SHP77 treated with DMSO at 0.1 percent for 48 hours (cell line): Measurements from ENCODE around the gene CLDN9.

Source experiments
- DNase-seq: peaks from one replicate; lab custom pipeline; 2025; lab: John Stamatoyannopoulos, UW

The CLDN9 gene

GRCh38 chr16:2974319-2975056 lies 38.2 kb upstream of the CLDN9 start:
- no peak for DNase-seq

- no peak for DNase-seq
These were observed 37.4 kb upstream of the CLDN9 start for GRCh38 chr16:2975161-2975795.

- DNase-seq: no peak
These were observed 36.5 kb upstream of the CLDN9 start for GRCh38 chr16:2976201-2976600.

- no peak for DNase-seq
These were observed 36.0 kb upstream of the CLDN9 start for GRCh38 chr16:2976673-2977072.

- DNase-seq: peak; percentile 11
These were observed 35.3 kb upstream of the CLDN9 start for GRCh38 chr16:2977440-2977839.

- no peak for DNase-seq
These were observed 33.0 kb upstream of the CLDN9 start for GRCh38 chr16:2979669-2980226.

- peak; percentile 42 for DNase-seq
These were observed 32.2 kb upstream of the CLDN9 start, which contains the start of gene PKMYT1 for GRCh38 chr16:2980227-2981176. Gene PKMYT1 (minus strand): TSS chr16:2980446. CDS start chr16:2979657, 789 bp downstream.

- DNase-seq: no peak
These were observed 31.4 kb upstream of the CLDN9 start for GRCh38 chr16:2981177-2981898.

- no peak for DNase-seq
These were observed 30.8 kb upstream of the CLDN9 start for GRCh38 chr16:2981899-2982250.

- no peak for DNase-seq
These were observed 30.3 kb upstream of the CLDN9 start for GRCh38 chr16:2982402-2982801.

GRCh38 chr16:2983706-2984136 lies 29.0 kb upstream of the CLDN9 start:
- peak; percentile 42 for DNase-seq

GRCh38 chr16:2985462-2985861 lies 27.3 kb upstream of the CLDN9 start:
- no peak for DNase-seq

- DNase-seq: peak; percentile 6
These were observed 26.8 kb upstream of the CLDN9 start for GRCh38 chr16:2985893-2986355.

GRCh38 chr16:2986623-2987188 lies 26.0 kb upstream of the CLDN9 start:
- DNase-seq: no peak

GRCh38 chr16:2987286-2987685 lies 25.4 kb upstream of the CLDN9 start:
- DNase-seq: no peak

GRCh38 chr16:2987833-2988232 lies 24.9 kb upstream of the CLDN9 start:
- no peak for DNase-seq

- no peak for DNase-seq
These were observed 24.1 kb upstream of the CLDN9 start for GRCh38 chr16:2988590-2989099.

- no peak for DNase-seq
These were observed 21.8 kb upstream of the CLDN9 start for GRCh38 chr16:2990891-2991290.

GRCh38 chr16:2991566-2992261 lies 21.0 kb upstream of the CLDN9 start:
- DNase-seq: no peak

GRCh38 chr16:2992383-2993081 lies 20.2 kb upstream of the CLDN9 start:
- DNase-seq: no peak
